ENCODE data around the gene ANGPTL4.

DNA sequence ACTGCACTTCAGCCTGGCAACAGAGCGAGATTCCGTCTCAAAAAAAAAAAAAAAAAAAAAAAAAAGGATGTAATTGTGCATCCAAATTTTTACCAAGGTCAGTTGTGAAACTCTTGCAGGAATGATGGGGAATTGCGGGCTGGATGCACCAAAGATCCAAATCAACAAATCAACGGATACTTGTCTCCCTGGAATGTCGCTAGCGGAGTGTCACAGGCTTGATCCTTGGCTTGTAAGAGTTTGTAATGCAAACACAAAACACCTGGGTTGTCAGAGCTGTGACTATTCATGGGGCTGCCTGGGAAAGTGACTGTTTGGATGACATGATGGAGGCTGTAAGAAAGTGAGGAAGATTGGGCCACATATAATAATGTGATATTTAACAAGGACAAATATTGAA, 25.1 kb upstream of the ANGPTL4 start:
- TF ChIP-seq, protein P1, sequence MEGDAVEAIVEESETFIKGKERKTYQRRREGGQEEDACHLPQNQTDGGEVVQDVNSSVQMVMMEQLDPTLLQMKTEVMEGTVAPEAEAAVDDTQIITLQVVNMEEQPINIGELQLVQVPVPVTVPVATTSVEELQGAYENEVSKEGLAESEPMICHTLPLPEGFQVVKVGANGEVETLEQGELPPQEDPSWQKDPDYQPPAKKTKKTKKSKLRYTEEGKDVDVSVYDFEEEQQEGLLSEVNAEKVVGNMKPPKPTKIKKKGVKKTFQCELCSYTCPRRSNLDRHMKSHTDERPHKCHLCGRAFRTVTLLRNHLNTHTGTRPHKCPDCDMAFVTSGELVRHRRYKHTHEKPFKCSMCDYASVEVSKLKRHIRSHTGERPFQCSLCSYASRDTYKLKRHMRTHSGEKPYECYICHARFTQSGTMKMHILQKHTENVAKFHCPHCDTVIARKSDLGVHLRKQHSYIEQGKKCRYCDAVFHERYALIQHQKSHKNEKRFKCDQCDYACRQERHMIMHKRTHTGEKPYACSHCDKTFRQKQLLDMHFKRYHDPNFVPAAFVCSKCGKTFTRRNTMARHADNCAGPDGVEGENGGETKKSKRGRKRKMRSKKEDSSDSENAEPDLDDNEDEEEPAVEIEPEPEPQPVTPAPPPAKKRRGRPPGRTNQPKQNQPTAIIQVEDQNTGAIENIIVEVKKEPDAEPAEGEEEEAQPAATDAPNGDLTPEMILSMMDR (IDR thresholded peaks at IDR 0.05), result no peak
- TF ChIP-seq POLR2A (IDR thresholded peaks at IDR 0.05), result no peak

Data from breast epithelium (tissue), 3 donors.